HG03439 (cell line): Measurements from ENCODE around the gene GATA1.
"Not testable (repeated sequence)": the region's sequence is repeated elsewhere in the genome, so short reads cannot be mapped to it uniquely, and the experiment has no call there.

Experiments
- ATAC-seq: cut with Tn5 transposase; IDR thresholded peaks from one replicate; pipeline ENCODE4 v1.9.1; 2021; ENCODE audit warnings: mild to moderate bottlenecking, moderate library complexity; ENCODE audit not compliant: unreplicated experiment

Gene GATA1

DNA sequence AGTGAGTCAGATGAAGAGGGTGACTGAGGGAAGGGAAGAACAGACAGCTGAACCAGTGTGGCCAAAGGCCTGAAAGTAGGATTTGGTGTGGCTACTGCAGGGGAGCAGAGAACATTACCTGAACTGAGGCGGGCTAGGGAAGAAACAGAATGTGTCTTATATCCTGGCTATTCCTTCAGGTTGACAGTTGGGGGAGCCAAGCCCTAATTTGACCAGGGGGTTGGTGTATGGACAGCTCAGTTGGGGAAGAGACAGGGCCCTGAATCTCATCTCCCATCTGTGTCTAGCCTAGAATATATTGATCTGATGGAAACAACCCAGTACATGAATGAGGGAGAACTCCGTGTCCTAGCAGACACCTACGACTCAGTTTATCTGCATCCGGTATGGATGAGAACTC, 19.7 kb downstream of the GATA1 start:
- no peak for ATAC-seq

DNA sequence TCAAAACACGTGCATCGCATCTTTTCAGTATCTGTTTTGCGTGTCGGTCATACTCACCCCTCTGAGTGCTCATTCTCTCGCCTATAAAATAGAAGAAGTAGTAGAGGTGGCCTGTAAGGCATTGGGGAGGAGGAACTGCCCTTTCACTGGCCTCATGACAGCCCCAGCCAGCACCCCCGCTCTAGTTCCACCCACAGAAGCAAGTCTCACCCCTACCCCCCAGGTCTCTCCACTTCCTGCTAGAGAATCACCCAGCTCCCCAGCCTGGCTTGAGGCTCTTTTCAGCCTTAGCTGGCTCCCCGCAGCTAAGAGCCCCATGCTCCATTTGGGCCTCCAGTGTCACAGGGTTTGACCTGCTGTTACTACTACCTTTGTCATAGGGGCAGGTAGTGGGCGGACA, 27.3 kb downstream of the GATA1 start:
- no peak for ATAC-seq

DNA sequence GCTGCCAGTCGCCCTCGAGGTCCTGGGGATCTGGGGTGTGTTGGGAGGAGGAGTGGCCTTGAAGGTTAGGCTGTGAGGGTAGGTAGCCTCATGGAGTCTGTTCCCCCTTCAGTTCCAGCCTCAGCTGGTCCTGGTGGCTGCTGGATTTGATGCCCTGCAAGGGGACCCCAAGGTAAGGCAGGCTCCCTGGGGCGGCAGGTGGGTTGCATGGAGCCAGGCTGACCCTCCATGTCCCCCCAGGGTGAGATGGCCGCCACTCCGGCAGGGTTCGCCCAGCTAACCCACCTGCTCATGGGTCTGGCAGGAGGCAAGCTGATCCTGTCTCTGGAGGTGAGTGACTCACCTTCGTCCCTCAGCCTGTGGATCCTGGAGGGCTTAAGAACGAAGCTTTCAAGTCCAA, 28.3 kb downstream of the GATA1 start:
- ATAC-seq, result no peak

DNA sequence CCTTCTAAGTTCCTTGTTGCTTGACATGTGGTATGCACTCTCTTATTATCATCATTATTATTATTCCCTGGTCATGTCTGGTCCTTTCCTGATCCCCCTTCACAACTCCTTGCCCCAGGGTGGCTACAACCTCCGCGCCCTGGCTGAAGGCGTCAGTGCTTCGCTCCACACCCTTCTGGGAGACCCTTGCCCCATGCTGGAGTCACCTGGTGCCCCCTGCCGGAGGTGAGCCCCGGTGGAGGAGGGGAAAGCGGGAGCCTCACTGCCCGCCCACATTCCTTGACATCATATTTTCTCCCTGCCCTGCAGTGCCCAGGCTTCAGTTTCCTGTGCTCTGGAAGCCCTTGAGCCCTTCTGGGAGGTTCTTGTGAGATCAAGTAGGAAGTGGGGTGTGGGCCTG, 28.9 kb downstream of the GATA1 start:
- no peak for ATAC-seq

DNA sequence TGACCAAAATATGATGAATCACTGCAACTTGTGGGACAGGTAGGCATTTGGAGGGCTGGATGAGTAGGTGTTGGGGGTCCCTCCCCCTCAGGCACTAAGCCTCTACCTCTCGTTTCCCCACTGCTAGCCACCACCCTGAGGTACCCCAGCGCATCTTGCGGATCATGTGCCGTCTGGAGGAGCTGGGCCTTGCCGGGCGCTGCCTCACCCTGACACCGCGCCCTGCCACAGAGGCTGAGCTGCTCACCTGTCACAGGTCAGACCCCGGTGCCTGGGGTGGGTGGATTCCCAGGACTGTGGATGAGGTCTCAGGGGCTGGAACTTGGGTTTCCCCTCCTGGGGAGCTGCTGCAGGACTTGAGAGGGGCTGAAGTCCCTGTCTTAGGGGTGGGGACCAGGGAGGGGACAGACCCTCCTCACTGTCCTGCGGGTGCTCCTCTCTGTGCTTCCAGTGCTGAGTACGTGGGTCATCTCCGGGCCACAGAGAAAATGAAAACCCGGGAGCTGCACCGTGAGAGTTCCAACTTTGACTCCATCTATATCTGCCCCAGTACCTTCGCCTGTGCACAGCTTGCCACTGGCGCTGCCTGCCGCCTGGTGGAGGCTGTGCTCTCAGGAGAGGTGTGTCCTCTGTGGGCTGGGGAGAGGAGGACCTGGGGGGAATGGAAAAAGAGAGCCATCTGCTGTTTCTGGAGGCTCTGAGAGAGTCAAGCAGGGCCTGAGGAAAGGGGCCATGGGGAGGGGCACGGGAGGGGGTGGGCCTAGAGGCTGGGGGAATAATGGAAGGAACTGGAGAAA, 29.8 kb downstream of the GATA1 start:
- ATAC-seq, result no peak

DNA sequence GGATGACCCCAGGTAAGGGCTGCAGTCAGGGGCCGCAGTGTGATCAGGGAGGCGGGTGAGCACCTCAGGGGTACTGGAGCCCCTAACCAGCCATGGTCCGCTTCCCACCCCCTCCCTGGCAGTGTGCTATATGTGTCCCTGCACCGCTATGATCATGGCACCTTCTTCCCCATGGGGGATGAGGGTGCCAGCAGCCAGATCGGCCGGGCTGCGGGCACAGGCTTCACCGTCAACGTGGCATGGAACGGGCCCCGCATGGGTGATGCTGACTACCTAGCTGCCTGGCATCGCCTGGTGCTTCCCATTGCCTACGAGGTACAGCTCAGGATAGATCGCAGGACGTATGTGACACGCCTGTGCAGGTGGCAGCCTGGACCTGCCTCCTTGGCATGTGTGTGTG, 31.7 kb downstream of the GATA1 start:
- ATAC-seq, result no peak

DNA sequence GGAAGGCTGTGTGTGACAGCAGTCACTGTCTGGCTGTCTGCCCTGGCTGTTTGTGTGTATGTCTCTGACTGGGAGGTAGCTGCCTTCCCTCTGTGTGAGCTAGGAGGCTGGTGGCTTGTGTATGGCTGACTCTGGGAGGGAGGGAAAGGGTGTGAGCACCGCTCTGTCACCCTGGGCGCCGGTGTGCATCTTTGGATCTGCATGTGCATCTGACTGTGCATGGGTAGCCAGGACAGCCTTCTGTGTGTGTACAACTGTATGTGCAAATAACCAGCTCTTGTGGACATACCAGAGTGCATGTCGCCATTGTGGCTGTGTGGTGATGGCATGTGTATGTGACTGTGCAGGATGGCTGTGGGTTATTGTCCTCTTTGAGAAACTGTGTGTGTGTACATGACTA, 32.5 kb downstream of the GATA1 start:
- no peak for ATAC-seq

DNA sequence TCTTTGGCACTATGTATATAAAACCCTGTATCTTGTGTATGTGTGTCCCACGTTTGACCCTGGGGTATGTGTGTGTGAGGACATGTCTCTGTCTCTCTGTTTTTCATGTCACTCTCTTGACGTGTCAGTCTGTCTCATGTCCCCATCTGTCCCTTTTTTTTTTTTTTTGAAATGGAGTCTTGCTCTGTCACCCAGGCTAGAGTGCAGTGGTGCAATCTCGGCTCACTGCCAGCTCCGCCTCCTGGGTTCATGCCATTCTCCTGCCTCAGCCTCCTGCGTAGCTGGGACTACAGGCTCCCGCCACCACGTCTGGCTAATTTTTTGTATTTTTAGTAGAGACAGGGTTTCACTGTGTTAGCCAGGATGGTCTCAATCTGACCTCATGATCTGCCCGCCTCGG, 33.0 kb downstream of the GATA1 start:
- ATAC-seq, result not testable (repeated sequence)

DNA sequence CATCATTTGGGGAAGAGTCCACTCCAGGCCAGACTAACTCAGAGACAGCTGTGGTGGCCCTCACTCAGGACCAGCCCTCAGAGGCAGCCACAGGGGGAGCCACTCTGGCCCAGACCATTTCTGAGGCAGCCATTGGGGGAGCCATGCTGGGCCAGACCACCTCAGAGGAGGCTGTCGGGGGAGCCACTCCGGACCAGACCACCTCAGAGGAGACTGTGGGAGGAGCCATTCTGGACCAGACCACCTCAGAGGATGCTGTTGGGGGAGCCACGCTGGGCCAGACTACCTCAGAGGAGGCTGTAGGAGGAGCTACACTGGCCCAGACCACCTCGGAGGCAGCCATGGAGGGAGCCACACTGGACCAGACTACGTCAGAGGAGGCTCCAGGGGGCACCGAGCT, 36.7 kb downstream of the GATA1 start:
- ATAC-seq, result no peak

DNA sequence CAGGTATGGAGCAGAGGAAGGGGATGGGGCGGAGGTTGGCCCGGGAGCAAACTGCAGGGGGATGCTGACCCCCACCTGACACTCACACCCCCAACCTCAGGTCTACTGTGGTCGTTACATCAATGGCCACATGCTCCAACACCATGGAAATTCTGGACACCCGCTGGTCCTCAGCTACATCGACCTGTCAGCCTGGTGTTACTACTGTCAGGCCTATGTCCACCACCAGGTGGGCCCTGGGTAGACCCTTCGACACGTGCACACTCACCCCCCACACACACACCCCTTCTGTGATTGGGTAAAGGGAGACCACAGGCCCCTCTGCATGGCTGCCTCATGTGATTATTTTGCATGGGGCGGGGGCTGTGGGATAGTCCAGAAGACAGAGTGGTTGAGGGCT, 37.7 kb downstream of the GATA1 start:
- ATAC-seq, result no peak

DNA sequence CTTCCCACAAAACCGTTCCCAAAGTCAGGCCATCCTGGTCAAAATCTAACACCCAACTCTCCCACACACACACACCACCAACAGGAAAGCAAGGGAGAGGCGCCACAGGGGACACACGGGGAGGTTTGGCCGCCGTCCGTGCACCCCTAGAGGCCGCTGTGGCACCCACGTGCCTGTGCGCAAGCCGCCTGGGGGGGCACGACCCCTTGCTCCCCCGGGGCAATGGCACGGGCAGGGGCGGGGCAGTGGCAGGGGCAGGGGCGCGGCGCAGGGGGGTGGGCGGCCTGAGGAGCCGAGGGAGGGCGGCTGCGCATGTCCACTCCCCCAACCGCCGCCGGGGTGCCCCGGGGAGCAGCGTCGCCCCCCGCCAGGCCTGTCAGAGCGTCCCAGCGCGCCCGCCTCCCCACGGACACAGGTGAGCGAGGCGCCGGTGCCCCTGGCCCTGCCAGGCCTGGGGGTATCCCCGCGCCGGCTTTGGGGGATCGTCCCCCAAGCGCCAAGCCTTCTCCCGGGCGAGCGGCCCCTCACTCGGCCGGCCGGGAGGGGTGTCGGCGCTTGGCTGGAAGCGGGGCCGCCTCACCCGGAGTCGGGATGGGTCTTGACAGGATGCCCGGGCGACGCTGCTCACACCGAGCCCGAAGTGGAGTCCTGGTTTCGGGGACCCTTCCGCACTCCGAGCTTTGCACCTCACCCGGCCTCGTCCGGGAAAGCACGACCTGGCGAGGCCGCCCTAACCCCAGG, 39.9 kb downstream of the GATA1 start, which contains the start of gene ERAS:
ERAS (plus strand) TSS at position 379 of the 741 bp plus-strand sequence. CDS start 2,611 bp downstream, outside the sequence.
- no peak for ATAC-seq

DNA sequence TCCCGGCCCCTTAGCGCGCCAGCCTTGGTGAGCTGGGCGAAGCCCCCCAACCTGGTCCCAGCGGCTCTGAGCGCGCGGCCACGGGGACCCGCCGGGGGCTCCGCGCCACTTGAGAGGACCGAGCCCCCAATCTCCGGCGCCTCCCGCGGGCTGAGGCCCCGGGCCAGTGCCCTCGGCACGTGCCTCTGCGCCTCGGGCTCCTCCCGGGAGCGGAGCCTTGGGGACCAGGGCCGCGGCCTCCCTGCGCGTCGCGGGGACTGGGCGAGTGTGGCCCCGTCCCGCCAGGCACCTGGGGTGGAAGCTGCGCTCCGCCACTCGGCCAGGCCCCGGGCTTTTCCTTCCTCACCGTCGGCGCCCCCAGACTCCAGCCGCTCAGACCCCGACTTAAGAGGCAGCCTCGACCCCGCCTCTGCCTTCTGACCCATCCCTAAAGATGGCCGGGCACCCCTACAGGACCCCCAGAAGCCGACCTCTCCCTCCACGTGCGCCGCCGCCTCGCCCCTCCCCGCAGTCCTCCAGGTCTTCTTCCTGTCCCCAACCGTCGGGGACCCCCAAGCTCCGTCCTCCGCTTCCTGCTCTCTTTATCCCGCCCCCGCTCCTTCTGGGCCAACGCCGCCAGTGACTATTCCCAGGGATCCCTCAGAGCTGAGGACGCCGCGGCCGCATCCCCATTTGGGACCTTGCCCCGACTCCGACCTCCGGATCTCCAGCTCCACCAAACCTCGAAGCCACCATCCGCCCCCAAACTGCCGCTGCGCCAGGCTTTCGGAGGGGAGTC, 40.7 kb downstream of the GATA1 start:
- no peak for ATAC-seq

DNA sequence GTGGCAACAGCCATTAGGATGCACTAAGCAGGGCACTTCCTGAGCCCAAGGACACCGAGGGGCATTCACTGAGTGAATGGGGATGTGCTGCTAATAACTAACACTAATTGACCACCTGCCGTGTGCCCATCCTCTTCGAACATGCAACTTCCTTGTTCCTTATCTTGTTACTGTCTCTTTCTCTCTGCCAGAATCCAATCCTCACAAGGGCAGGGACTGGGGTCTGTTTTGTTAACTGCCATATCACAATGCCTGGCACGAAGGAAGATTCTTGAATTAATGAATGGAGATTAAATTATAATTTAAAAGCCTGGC, 41.2 kb downstream of the GATA1 start:
- no peak for ATAC-seq

DNA sequence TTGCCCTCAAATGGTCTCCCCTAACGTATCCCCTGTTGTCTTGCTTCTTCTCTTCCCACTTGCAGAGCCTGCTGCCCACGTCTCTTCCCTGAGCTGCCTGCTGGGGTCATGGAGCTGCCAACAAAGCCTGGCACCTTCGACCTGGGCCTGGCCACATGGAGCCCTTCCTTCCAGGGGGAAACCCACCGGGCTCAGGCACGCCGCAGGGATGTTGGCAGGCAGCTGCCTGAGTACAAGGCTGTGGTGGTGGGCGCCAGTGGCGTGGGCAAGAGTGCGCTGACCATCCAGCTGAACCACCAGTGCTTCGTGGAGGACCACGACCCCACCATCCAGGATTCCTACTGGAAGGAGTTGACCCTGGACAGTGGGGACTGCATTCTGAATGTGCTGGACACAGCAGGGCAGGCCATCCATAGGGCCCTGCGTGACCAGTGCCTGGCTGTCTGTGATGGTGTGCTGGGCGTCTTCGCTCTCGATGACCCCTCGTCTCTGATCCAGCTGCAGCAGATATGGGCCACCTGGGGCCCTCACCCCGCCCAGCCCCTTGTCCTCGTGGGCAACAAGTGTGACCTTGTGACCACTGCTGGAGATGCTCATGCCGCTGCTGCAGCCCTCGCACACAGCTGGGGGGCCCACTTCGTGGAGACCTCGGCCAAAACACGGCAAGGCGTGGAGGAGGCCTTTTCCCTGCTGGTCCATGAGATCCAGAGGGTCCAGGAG, 42.8 kb downstream of the GATA1 start:
- no peak for ATAC-seq

DNA sequence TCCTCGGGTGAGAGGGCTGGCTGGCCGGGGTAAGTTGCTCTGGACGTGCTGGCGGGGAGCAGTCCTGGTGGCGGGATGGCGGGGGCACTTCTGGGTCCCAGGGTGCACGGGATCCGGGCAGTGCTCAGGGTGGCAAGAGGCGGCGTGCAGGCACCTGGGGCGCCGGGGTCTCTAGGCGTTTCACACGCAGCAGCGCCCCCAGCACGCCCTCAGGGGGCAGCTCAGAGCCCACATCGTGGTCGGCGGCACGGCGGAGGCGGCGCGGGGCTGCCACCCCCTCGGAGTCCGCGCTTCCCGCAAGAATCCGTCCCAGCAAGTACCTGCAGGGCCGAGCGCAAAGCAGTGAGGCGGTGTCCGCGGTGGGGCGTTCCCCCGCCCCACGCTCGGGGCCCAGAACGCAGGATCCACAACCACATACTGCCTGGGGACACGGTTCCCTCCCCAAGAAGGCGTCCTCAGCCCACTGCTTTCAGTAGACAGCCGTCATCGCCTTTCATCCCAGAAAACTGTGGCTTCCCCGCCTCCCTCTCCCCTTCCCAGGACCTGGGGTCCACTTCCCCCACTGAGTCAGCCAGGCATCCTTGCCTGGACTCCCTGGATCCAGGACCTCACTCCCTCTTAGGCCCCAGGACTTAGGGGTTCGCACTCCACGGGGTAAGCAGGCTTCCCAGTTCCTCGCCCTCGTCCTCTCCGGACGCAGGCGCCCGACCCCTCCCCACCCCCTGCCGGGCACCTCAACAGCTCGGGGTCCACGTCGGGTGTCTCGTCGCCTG, 44.9 kb downstream of the GATA1 start:
- ATAC-seq, result no peak

DNA sequence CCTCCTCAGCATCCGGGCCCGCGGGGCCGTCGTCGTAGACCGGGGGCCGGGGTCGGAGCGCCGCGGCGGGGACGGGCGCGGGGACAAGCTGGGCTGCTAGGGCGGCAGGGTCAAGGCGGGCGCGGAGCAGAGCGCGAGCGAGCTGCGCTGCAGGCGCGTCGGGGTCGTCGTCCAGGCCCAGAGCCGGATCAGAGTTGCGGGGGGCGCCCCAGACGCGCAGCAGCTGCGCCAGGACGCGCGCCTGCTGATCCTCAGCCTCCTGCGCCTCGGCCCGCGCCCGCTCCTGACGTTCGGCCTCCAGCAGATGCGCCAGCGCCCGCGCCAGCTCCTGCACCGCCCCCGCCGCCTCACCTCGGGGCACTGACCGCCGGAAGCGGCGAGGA, 45.5 kb downstream of the GATA1 start:
- no peak for ATAC-seq

DNA sequence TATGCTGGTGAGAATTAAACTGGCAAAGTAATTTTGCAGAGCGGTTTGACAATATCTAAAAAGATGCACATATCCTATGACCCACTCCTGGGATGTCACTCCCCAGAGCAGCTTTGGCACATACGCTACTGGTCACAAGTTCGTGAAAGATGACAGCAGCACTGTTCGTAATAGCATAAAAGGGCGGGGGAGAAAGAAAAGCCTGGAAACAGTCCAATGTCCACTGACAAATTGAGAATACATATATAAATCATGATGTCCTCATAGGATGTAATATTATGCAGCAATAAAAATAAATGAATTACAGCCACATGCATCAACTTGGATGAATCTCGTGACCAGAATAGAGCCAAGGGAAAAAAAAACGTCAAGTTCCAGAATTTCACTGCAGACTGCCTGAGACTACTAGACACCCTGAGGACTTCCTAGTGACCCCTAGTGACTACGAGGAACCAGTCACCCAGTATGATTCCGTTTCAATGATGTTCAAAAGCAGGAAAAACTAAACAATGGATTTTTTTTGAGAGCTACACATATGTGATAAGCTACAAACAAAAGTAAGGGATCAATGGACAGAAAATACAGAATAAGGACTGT, 47.2 kb downstream of the GATA1 start:
- ATAC-seq, result no peak

DNA sequence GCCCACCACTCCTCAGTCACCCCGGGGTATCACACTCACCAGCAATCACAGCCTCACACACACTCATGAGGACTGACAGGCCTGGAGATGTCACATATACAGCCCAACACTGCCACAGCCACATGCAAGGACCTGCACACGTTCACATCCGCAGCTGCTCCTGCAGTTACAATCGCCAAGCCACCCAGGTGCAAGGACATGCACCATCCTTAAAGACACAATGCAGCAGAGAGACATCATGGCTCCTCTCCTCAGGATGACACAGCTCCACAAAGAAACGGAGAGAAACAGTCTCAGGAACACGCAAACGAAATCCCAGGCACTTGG, 48.0 kb downstream of the GATA1 start:
- no peak for ATAC-seq

DNA sequence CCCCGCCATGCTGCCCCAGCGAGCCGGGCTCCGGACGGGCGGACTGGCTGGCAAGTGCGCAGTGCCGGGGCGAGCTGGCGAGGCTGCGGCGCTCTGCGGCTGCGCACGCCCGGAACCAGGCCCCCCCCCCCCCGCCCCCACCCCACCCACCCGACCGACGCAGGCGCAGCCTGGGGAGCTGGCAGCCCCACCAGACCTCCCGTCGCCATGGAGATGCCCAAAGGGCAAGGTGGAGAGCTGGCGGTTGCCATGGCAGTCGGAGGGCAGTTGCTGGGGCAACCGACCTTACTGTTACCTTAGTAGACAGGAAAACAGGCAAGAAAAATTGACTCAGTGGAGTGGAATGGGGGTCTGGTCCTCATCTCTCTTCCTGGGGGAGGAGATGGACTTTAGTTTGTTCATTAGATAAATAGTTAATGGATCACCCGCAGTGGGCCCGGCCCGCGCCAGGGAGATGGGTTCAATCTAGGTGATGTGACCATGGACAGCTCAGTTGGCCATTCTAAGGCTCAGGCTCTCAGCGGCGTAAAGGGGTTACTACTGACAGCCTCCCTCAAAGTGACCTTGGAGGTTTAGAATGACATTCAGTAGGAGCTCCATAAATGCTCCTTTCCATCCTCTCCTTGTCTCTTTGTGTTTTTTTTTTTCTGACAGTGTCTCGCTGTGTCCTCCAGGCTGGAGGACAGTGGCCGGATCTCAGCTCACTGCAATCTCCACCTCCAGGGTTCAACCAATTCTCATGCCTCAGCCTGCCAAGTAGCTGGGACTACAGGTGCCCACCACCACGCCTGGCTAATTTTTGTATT, 49.3 kb downstream of the GATA1 start, which contains the start of gene PCSK1N:
PCSK1N (minus strand) TSS at position 87 of the 806 bp plus-strand sequence; CDS start at position 9, 78 bp downstream.
- no peak for ATAC-seq
